Uterus (tissue), 4 donors: Measurements from ENCODE around the gene BAHCC1. TPM values are rescaled to one million over a fixed set of nuclear protein-coding genes. Genes with fewer than 3 reads are reported as not detected.
"Not testable (repeated sequence)": the region's sequence is repeated elsewhere in the genome, so short reads cannot be mapped to it uniquely, and the experiment has no call there.

Experiments
- DNase-seq, 2 donors: peaks; one replicate each; pipeline ENCODE4 v3.0.0-alpha.2; 2019 to 2020
- H3K27ac ChIP-seq, 2 donors: fragments of 200-600 bp; sonication (generic); 1 replicate in 1 of 2; 2 replicates in 1 of 2; pipeline ENCODE4 v1.5.1; 2016 to 2018
- H3K27me3 ChIP-seq, 2 donors: fragments of 200-600 bp; sonication (generic); one replicate each; pipeline ENCODE4 v1.5.1; 2018 to 2019; ENCODE audit warnings: control low read depth in 1 of 2
- H3K36me3 ChIP-seq, 2 donors: fragments of 200-600 bp; sonication (generic); one replicate each; pipeline ENCODE4 v1.5.1; 2019; ENCODE audit warnings: control low read depth in 1 of 2
- H3K4me1 ChIP-seq, 2 donors: fragments of 200-600 bp; sonication (generic); one replicate each; pipeline ENCODE4 v1.5.1; 2018 to 2019; ENCODE audit warnings: control low read depth in 1 of 2
- H3K4me3 ChIP-seq, 2 donors: fragments of 200-600 bp; sonication (generic); 1 replicate in 1 of 2; 2 replicates in 1 of 2; pipeline ENCODE4 v1.5.1; 2018 to 2019; ENCODE audit warnings: mild to moderate bottlenecking in 1 of 2
- H3K9me3 ChIP-seq, 2 donors: fragments of 200-600 bp; sonication (generic); one replicate each; pipeline ENCODE4 v1.5.1; 2019; ENCODE audit warnings: control low read depth in 1 of 2
- POLR2A ChIP-seq, 2 donors: fragments of 450-650 bp; IDR thresholded peaks; one replicate each; pipeline ENCODE4 v1.6.1; 2016; ENCODE audit warnings: antibody characterized with exemption in 2 of 2, mild to moderate bottlenecking in 1 of 2, moderate library complexity in 1 of 2
- intact Hi-C: fragments of 100-400 bp; cut with DNase I; formaldehyde crosslinking; loops from one replicate; pipeline ENCODE4 v1.15.1; 2023; ENCODE audit warnings: low total_unique reads
- total RNA-seq, 4 donors: library from RNA; depleted of rRNA in 3 of 4; stranded (reverse); fragments of >200 nt in 3 of 4; gene quantifications; one replicate each; pipeline versions ENCODE4 v1.1.0 to v1.2.4, GENCODE V29; 2014 to 2023
- TF ChIP-seq, protein P1 (sequence below), 4 experiments: fragments of 200-600 bp in 2 of 4; fragments of 450-650 bp in 2 of 4; sonication (generic) in 2 of 4; IDR thresholded peaks; one replicate each; pipeline ENCODE4 v1.5.1; 2016 to 2019; ENCODE audit warnings: antibody characterized with exemption in 4 of 4, mild to moderate bottlenecking in 2 of 4, moderate library complexity in 1 of 4
- donor health status: DM: yes; HTN: yes; CAD: no.

BAHCC1 gene
- total RNA-seq, 4 donors from 2014 or later: 1.5 to 34.1 (median 8.5) TPM

DNA sequence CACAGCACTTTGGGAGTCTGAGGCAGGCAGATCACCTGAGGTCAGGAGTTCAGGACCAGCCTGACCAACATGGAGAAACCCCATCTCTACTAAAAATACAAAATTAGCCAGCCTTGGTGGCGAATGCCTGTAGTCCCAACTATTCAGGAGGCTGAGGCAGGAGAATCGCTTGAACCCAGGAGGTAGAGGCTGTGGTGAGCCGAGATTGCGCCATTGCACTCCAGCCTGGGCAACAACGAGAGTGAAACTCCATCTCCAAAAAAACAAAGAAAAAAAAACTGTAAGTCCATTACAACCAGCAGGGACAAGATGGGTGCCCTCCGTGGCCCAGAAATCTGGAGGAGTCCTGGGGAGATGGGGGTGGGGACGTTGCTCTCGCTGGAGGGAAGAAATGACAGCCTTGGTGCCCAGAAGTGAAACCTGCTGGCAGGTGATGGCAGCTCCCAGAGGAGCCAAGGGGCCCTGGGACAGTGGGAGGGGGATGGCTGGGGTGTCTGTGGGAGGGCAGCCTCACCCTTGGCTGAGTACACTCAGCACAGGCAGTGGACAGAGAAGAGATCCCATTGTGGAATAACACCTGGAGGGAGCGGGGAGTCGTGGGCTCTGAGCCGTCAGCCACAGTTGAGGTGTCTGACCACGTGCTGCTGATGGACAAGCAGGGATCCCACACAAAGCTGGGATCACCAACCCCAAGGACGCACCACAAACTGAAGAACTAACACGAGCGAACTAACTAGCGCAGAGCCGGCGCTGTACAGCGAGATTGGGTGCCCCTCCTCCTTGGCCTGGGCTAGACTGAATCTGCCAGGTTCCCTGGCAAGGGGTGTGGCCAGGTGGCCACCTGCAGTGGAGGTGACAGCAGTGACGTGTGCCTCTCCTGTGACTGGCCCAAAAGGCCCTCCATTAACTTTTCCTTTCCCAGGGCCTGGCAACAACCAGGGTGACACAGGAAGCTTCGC is 46.9 kb upstream of the BAHCC1 start:
- Histone ChIP-seq H3K27me3 (no peaks in the 10 kb centered on the region), H3K9me3 (no peaks in the 10 kb centered on the region), H3K36me3 (no peaks in the 10 kb centered on the region), H3K27ac (no peak overlapping the region), H3K4me3 (no peak overlapping the region), H3K4me1 (no peaks in the 10 kb centered on the region)
- no peak for DNase-seq
- intact Hi-C loops: no loop called here
- TF ChIP-seq POLR2A (IDR thresholded peaks at IDR 0.05): no peak
- TF ChIP-seq, protein P1, sequence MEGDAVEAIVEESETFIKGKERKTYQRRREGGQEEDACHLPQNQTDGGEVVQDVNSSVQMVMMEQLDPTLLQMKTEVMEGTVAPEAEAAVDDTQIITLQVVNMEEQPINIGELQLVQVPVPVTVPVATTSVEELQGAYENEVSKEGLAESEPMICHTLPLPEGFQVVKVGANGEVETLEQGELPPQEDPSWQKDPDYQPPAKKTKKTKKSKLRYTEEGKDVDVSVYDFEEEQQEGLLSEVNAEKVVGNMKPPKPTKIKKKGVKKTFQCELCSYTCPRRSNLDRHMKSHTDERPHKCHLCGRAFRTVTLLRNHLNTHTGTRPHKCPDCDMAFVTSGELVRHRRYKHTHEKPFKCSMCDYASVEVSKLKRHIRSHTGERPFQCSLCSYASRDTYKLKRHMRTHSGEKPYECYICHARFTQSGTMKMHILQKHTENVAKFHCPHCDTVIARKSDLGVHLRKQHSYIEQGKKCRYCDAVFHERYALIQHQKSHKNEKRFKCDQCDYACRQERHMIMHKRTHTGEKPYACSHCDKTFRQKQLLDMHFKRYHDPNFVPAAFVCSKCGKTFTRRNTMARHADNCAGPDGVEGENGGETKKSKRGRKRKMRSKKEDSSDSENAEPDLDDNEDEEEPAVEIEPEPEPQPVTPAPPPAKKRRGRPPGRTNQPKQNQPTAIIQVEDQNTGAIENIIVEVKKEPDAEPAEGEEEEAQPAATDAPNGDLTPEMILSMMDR (IDR thresholded peaks at IDR 0.05): no peak

DNA sequence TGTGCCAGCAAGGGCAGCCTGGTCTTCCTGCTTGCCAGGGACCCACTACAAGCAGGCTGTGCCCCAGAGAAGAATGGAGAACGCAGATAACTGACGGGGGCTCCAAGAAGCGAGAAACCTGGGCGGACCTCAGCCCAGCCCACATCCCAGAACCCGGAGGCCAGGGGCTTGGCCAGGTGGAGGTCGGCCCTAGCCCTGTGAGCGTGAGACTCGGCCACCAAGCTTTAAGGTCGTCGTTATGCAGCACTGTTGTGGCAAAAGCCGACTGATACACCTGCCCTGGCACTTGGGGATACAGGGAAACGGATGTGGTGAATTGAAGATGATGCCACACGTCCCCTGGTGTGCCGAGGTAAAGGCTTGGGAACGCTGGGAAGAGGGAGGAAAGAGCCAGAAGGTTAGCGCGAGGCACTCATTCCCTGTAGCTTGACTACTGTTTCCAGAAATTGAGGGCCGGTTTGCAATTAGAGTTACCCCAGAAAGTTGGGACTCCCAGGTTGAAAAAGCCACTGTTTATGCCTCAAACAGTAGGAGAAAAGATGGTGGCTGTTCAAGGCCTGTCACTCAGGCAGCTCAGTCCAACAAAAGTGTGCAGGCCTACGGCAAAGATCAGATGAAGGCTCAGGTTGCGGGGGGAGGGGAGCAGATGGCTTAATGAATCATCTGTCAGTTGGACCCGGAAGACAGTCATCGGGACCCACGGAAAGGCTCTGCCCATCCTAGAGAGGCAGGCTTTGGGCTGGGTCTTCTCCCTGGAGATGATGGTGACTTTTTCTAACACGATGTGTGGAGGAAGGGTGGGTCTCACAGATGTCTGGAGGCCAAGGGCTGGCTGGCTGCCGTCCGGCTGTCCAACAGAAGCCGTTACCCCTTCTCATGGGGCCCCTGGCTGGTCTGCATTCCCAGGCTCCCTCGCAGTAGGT is 45.6 kb upstream of the BAHCC1 start:
- no peak overlapping the region for H3K27ac ChIP-seq
- H3K27me3 ChIP-seq: no peaks in the 10 kb centered on the region
- TF ChIP-seq, protein P1 (IDR thresholded peaks at IDR 0.05): no peak
- TF ChIP-seq POLR2A (IDR thresholded peaks at IDR 0.05): no peak
- H3K4me1 ChIP-seq: no peaks in the 10 kb centered on the region
- H3K4me3 ChIP-seq: no peak overlapping the region
- H3K36me3 ChIP-seq: no peaks in the 10 kb centered on the region
- intact Hi-C loops: no loop called here
- no peak for DNase-seq
- no peaks in the 10 kb centered on the region for H3K9me3 ChIP-seq

DNA sequence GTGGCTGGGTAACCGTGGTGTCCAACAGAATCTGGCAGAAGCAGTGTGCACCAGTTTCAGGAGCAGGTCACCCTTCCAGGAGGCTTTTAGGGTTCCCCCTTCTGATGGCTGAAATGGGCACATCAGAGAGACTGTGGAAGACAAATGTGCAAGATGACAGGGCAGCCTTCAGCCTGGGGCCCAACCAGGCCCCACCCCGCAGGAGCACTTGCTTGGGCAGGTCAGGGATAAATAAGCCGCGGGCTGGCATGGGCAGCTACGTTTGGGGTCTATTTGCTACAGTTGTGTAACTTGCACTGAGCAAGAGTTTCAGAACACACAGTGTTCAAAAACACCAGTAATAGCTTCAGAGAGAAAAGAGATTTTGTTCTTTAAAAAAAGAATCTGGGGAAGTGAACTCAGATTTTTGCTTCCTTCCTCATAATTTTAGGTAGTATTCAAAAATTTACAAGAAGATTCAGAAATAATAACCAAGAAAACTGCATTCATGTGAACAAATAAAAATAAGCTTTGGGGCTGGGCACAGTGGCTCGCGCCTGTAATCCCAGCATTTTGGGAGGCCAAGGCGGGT is 44.9 kb upstream of the BAHCC1 start:
- H3K36me3 ChIP-seq: no peaks in the 10 kb centered on the region
- no peaks in the 10 kb centered on the region for H3K4me1 ChIP-seq
- intact Hi-C loops: no loop called here
- H3K27me3 ChIP-seq: no peaks in the 10 kb centered on the region
- H3K4me3 ChIP-seq: no peak overlapping the region
- H3K27ac ChIP-seq: no peak overlapping the region
- H3K9me3 ChIP-seq: no peaks in the 10 kb centered on the region
- no peak for TF ChIP-seq POLR2A (IDR thresholded peaks at IDR 0.05)
- TF ChIP-seq, protein P1 (IDR thresholded peaks at IDR 0.05): no peak
- DNase-seq: no peak

DNA sequence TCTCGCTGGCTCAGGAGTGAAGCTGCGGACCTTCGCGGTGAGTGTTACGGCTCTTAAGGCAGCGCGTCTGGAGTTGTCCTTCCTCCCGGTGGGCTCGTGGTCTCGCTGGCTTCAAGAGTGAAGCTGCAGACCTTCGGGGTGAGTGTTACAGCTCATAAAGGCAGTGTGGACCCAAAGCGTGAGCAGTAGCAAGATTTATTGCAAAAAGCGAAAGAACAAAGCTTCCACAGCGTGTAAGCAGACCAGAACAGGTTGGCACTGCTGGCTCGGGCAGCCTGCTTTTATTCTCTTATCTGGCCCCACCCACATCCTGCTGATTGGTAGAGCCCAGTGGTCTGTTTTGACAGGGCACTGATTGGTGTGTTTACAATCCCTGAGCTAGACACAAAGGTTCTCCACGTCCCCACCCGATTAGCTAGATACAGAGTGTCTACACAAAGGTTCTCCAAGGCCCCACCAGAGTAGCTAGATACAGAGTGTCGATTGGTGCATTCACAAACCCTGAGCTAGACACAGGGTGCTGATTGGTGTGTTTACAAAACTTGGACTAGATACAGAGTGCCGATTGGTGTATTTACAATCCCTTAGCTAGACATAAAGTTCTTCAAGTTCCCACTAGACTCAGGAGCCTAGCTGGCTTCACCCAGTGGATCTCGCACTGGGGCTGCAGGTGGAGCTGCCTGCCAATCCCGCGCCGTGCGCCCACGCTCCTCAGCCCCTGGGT is 43.8 kb upstream of the BAHCC1 start:
- H3K27me3 ChIP-seq, DNase-seq, H3K36me3 ChIP-seq, H3K4me3 ChIP-seq, H3K27ac ChIP-seq, intact Hi-C loops, H3K9me3 ChIP-seq, H3K4me1 ChIP-seq: not testable (repeated sequence)

DNA sequence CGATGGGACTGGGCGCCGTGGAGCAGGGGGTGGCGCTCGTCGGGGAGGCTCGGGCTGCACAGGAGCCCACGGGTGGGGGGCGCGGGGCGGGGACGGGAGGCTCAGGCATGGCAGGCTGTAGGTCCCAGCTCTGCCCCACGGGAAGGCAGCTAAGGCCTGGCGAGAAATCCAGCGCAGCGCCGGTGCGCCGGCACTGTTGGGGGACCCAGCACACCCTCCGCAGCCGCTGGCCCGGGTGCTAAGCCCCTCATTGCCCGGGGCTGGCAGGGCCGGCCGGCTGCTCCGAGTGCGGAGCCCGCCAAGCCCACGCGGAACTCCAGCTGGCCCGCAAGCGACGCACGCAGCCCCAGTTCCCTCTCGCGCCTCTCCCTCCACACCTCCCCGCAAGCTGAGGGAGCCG is 43.2 kb upstream of the BAHCC1 start:
- DNase-seq, H3K27me3 ChIP-seq, H3K9me3 ChIP-seq, H3K4me1 ChIP-seq, H3K4me3 ChIP-seq, H3K36me3 ChIP-seq, intact Hi-C loops, H3K27ac ChIP-seq: not testable (repeated sequence)
